Prostate gland (tissue), 2 donors: ENCODE data around the gene NAA40. TPM values are rescaled to one million over a fixed set of nuclear protein-coding genes. Genes with fewer than 3 reads are reported as not detected.

Source experiments
- DNase-seq: peaks from one replicate; pipeline ENCODE4 v3.0.0-alpha.2; 2019; ENCODE audit warnings: low spot score
- H3K27ac ChIP-seq, 2 donors: fragments of 200-600 bp; sonication (generic); 2 replicates each; pipeline ENCODE4 v1.5.1; 2017 to 2019
- H3K27me3 ChIP-seq: fragments of 200-600 bp; sonication (generic); replicated peaks from 2 replicates; pipeline ENCODE4 v1.5.1; 2019; ENCODE audit not compliant: insufficient read depth
- H3K36me3 ChIP-seq, 2 donors: fragments of 200-600 bp; sonication (generic); 1 replicate in 1 of 2; 2 replicates in 1 of 2; pipeline versions ENCODE4 v1.5.1 to v1.8.1; 2017 to 2019
- H3K4me1 ChIP-seq: fragments of 200-600 bp; sonication (generic); replicated peaks from 2 replicates; pipeline ENCODE4 v1.5.1; 2019
- H3K4me3 ChIP-seq, 2 donors: fragments of 200-600 bp; sonication (generic); 2 replicates each; pipeline ENCODE4 v1.5.1; 2017 to 2019
- H3K9me3 ChIP-seq: fragments of 200-600 bp; sonication (generic); 2 replicates; pipeline ENCODE4 v1.5.1; 2017
- POLR2A ChIP-seq: fragments of 450-650 bp; IDR thresholded peaks from one replicate; pipeline ENCODE4 v1.6.1; 2016; ENCODE audit warnings: antibody characterized with exemption, mild to moderate bottlenecking
- POLR2AphosphoS5 ChIP-seq: sonication (generic); formaldehyde crosslinking; IDR thresholded peaks from one replicate; pipeline ENCODE4 v1.6.1; 2017; ENCODE audit warnings: antibody characterized with exemption
- WGBS: methylation state at CpG from one replicate; pipeline ENCODE4 v1.1.5; 2018; 5-methylcytosine and 5-hydroxymethylcytosine counted together
- intact Hi-C: fragments of 100-400 bp; cut with DNase I; formaldehyde crosslinking; loops from one replicate; pipeline ENCODE4 v1.14.2; 2022
- total RNA-seq, 2 donors: library from RNA; depleted of rRNA; stranded (reverse); fragments of >200 nt; gene quantifications; one replicate each; pipeline ENCODE4 v1.1.0, GENCODE V29; 2016
- TF ChIP-seq, protein P1 (sequence below), 4 experiments: fragments of 200-600 bp in 2 of 4; fragments of 450-650 bp in 2 of 4; sonication (generic) in 2 of 4; IDR thresholded peaks; 1 replicate in 3 of 4; 2 replicates in 1 of 4; pipeline ENCODE4 v1.5.1; 2016 to 2019; ENCODE audit warnings: antibody characterized with exemption in 4 of 4, mild to moderate bottlenecking in 2 of 4, moderate library complexity in 2 of 4

Gene NAA40
- total RNA-seq, 2 donors from 2014 or later, result 23.3 to 24.7 TPM

GRCh38 chr11:64000740-64001483, 62.1 kb downstream of the NAA40 start:
- H3K27me3 ChIP-seq, result no peaks in the 10 kb centered on the region
- WGBS, result 38% methylated on average over 43 of the region's 60 CpGs
- intact Hi-C loops, result loop anchor here (2.0 kb wide), 1 partner anchor 148 kb away; no protein-coding TSS in a partner anchor
- peaks cover 13 to 15% of the 10 kb centered on the region in 2 donors for H3K36me3 ChIP-seq
- H3K27ac ChIP-seq, result no peak overlapping the region
- H3K4me3 ChIP-seq, result peak overlapping the region; percentile 20 to 24
- DNase-seq, result no peak
- H3K4me1 ChIP-seq, result peaks cover 22% of the 10 kb centered on the region
- TF ChIP-seq POLR2A (no peak), POLR2AphosphoS5 (no peak)
- TF ChIP-seq, protein P1, sequence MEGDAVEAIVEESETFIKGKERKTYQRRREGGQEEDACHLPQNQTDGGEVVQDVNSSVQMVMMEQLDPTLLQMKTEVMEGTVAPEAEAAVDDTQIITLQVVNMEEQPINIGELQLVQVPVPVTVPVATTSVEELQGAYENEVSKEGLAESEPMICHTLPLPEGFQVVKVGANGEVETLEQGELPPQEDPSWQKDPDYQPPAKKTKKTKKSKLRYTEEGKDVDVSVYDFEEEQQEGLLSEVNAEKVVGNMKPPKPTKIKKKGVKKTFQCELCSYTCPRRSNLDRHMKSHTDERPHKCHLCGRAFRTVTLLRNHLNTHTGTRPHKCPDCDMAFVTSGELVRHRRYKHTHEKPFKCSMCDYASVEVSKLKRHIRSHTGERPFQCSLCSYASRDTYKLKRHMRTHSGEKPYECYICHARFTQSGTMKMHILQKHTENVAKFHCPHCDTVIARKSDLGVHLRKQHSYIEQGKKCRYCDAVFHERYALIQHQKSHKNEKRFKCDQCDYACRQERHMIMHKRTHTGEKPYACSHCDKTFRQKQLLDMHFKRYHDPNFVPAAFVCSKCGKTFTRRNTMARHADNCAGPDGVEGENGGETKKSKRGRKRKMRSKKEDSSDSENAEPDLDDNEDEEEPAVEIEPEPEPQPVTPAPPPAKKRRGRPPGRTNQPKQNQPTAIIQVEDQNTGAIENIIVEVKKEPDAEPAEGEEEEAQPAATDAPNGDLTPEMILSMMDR (IDR thresholded peaks at IDR 0.05), result peak in 1 of 4 experiments; percentile 7
- H3K9me3 ChIP-seq, result no peaks in the 10 kb centered on the region

DNA sequence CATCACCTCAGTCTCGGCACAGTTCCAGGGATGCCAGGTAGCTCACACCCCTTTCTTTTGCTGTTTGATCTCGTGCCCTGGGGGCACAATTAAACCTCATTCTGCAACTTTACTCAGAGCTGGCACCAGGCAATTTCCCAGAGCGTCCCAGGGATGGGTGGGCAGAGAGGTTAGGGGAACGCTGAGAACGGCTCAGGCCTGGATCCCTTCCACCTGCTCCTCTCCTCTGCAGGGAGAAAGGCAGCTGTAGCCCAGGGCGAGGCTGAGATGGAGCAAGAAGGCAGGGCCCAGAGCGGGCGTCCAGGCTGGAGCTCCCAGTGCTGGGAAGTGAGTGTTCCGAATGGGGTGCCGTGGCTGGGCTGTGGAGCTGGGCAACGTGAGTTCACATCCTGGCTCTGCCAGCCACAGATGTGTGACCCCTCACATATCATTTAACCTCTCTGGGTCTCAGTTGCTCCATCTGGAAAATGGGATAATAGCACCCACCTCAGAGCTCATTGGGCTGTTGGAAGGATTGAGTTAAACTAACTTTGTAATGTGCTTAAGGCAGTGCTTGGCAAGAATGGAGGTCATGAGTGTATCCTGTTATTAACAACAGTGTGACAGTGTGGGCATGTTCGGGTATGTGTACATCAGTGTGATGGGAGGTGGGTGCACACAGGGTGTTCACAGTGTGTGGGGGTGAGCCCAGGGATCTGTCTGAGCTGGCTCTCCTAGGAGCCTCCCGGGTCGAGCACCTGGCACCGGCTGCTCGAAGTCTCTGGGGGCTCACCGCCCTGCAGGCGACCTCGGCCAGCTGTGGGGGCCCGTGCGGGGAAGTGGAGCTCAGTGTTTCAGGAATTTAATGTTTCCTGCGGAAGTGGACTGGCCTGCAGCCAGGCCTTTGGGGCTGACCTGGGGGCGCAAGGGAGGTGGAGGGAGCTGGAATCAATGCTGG, 63.0 kb downstream of the NAA40 start:
- WGBS, result 62% methylated on average over 23 of the region's 23 CpGs
- no peak for DNase-seq
- Histone ChIP-seq H3K4me3 (no peak overlapping the region), H3K27ac (no peak overlapping the region), H3K9me3 (no peaks in the 10 kb centered on the region), H3K4me1 (peaks cover 22% of the 10 kb centered on the region), H3K27me3 (no peaks in the 10 kb centered on the region), H3K36me3 (peaks cover 6 to 13% of the 10 kb centered on the region in 2 donors)
- intact Hi-C loops, result loop anchor here (2.0 kb wide), 1 partner anchor 147 kb away; no protein-coding TSS in a partner anchor
- TF ChIP-seq, protein P1 (IDR thresholded peaks at IDR 0.05), result no peak
- TF ChIP-seq POLR2AphosphoS5 (no peak), POLR2A (no peak)

GRCh38 chr11:64003807-64004589, 65.2 kb downstream of the NAA40 start:
- no peaks in the 10 kb centered on the region for H3K27me3 ChIP-seq
- H3K4me1 ChIP-seq, result peaks cover 11% of the 10 kb centered on the region
- 83% methylated on average over 23 of the region's 23 CpGs for WGBS
- DNase-seq, result no peak
- H3K4me3 ChIP-seq, result no peak overlapping the region
- H3K27ac ChIP-seq, result no peak overlapping the region
- intact Hi-C loops, result no loop called here
- H3K9me3 ChIP-seq, result no peaks in the 10 kb centered on the region
- TF ChIP-seq POLR2AphosphoS5 (no peak), POLR2A (no peak)
- TF ChIP-seq, protein P1 (IDR thresholded peaks at IDR 0.05), result no peak
- H3K36me3 ChIP-seq, result no peaks in the 10 kb centered on the region

DNA sequence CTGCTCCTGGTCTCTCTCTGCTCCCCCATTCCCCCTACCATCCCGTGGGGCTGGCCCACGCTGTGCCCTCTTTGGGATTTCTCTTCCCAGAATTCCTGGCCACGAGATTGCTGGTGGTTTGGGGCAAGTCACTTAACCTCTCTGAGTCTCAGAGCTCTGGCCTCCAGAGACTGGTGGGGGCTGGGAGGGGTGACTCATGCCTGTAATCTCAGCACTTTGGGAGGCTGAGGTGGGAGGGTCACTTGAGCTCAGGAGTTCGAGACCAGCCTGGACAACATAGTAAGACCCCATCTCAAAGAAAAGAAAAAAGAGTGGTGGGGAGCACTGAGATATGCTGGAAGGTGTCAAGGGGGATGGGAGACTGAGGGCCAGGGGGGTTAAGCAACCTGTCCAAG, 65.8 kb downstream of the NAA40 start:
- TF ChIP-seq, protein P1 (IDR thresholded peaks at IDR 0.05), result no peak
- no peak for TF ChIP-seq POLR2AphosphoS5
- no peak for TF ChIP-seq POLR2A
- WGBS, result 80% methylated on average over 4 of the region's 4 CpGs
- Histone ChIP-seq H3K4me1 (peaks cover 7% of the 10 kb centered on the region), H3K27ac (no peak overlapping the region), H3K27me3 (no peaks in the 10 kb centered on the region), H3K4me3 (no peak overlapping the region), H3K9me3 (no peaks in the 10 kb centered on the region), H3K36me3 (no peaks in the 10 kb centered on the region)
- intact Hi-C loops, result no loop called here
- no peak for DNase-seq
